SW 1271 (cell line): ENCODE measurements around the gene TOP1.
A peak's percentile ranks its signal among the peaks of the same experiment; 100 is the strongest.
"Not testable (repeated sequence)": the region's sequence is repeated elsewhere in the genome, so short reads cannot be mapped to it uniquely, and the experiment has no call there.

Experiments
- DNase-seq, 2 experiments: peaks; one replicate each; lab custom pipeline; 2025; lab: John Stamatoyannopoulos, UW

Gene TOP1

DNA sequence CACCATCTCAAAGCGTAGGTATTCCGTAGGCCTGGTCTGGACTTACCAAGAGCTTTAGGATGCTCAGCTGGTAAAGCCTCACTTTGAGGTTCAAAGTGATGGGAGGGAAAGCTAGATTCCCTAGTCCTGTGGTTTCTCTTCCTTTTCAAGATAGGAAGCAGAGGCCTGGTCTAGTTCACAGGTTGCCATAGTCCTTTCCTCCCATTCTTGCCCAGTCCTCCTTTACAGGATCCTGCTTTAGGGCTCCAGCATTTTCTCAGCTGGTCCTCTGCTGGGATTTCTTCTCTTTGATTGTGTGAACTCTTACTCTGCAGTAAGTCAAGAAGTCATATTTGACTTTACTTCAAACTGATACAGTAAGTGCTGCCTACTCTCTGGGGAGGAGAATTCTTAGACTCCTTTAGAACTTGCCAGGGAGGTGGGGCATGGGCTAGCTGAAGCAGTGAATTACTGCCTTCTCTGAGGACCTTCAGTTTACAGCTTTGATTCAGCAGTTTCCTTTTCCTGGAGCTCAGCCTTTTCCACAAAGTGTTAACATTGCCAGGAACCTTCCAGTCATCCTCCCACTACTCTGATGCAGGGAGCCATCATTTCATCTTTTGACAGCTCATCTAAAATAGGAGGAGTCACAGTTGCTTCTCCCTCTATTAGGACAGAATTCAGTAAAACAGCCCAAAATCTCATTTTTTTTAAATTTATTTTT, 65.9 kb downstream of the TOP1 start:
- no peak for DNase-seq

DNA sequence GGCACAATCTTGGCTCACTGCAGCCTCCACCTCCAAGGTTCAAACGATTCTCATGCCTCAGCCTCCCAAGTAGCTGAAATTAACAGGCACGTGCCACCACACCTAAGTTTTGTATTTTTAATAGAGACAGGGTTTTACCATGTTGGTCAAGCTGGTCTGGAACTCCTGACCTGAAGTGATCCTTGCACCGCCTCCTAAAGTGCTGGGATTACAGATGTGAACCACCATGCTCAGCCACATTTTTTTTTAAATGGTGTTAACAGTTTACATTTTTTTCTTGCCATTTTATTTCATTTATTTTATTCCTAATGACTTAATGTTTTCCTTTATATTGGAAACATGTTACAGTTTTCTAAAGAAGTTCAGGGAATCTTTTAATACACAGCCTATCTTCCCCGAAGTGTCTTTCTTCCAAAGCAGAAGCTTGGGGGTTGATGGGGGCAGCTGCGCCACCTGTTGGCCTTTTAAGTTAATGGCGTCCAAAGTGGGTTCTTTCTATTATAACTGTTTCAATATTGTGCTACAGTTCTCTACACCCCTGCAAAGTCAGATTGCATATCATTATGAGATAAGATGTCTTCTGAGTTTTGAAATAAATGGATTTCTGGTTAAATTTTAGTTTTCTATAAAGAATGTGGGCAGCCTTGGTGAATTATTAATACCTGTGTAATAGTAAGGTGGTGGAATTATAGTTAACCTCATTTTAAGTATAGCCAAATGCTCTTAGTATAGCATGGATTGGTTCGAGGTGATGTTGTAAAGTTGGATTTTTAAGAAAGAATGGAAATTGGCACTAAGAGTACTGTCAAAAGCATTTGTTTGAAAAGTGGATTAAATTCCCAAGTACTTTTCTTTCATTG, 66.7 kb downstream of the TOP1 start:
- peak in 1 of 2 experiments; percentile 61 for DNase-seq

DNA sequence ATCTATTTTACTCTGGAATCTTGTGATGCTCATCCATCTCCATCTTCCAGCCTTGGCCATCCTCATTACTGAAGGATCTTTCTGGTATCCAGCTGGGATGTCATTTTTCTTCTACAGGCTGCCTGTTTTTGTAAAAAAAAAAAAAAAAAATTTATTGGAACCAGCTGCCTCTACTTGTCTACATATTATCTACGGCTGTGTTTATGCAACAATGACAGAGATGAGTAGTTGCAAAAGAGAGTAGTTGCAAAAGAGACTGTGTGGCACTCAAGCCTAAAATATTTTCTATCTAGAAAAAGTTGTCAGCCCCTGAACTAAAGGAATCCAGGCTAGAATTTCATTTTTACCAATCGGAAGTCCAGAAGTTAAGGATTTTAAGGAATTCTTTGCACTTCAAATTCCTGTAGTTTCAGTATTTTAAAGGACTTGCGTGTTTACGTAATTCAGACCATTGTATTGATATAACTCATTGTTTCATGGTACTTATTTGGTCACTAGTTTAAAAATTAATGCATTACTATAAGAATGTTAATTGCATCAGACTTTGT, 70.2 kb downstream of the TOP1 start:
- no peak for DNase-seq

DNA sequence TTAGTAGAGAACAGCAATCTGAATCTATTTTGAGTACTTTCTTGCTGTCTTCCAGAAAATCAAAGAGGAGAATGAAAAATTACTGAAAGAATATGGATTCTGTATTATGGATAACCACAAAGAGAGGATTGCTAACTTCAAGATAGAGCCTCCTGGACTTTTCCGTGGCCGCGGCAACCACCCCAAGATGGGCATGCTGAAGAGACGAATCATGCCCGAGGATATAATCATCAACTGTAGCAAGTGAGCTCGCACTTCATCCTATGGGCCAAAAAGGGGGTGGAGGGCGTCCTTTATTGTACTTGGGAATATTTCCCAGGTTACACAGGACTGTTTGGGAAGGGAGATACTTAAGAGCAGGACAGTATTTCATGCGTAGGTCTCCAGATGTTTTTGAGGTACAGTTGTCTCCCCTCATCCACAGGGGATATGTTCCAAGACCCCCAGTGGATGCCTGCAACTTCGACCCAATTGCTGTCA, 71.4 kb downstream of the TOP1 start:
- no peak for DNase-seq

DNA sequence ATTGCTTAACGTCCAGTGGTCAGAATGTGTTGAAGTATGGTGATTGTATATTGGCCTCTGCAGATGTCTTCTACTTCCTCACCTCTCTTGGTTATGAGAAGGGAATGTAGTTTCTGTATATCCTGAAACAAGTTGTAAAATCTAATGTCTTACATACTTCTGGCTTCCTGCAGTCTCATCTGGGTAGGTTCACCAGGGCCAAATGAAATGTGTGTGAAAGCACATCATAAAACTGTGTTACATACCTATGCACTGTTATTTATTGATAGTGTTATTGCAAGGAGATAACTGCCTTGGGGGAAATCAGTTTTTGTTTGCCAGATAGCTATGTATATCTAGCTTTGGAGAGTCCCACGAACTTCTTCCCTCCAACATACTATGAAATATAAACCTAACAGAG, 73.0 kb downstream of the TOP1 start:
- DNase-seq: no peak

DNA sequence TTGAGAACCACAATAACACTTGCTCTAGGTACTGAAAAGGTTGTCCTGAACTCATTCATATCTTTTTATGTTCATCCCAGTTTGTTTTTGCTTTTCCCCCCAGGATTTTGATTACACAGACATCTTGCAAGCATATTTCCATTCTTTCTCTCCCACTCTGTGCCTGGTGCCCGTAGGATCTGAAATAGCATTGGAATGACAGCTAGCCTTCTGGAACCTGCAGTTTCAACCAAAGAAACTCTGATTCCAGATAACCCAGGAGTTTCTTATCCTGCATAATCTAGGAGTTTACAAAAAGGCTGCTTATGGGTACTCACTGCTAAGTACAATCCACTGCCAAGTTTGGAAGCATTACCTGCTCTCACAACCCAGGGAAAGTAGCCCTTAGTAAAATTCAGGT, 79.9 kb downstream of the TOP1 start:
- no peak for DNase-seq

DNA sequence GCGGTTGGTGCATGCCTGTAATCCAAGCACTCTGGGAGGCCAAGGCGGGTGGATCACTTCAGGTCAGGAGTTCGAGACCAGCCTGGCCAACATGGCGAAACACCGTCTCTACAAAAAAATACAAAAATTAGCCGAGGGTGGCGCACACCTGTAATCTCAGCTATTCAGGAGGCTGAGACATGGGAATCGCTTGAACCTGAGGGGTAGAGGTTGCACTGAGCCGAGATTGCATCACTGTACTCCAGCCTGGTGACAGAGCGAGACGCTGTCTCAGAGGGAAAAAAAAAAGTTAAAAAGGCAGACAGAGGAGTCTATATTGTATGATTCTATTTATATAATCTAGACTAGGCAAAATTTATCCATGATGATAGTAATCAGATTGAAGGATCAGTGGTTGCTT, 81.4 kb downstream of the TOP1 start:
- no peak for DNase-seq

DNA sequence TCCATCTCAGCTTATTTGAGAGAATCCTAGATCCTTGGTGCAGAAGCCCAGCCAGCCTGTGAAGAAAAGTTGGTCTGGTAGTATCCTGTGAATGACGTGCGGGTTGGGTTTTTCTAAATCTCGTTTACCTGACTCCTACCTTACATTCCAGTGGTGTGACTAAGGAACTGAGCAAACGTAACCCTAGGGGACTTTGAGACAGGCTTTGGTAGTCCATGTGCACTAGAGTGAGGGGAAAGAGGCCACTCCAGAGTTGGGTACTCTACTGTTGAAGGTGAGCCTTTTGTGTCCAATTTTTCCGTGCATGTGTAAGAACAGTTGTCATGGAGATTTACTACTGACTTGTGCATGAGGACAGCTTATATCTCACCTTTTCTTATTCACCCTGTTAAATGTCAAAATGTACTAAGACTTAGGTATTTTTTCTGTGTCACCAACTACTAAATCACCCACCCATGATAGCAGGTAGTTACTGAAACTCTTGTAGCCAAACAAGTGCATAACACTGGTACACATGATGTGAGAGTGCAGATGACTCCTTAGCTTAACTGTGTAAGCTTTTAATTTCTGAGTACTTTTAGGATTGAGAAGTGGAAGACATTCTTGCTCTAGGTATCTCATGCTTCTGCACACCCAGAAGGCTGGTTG, 82.4 kb downstream of the TOP1 start:
- DNase-seq: no peak

DNA sequence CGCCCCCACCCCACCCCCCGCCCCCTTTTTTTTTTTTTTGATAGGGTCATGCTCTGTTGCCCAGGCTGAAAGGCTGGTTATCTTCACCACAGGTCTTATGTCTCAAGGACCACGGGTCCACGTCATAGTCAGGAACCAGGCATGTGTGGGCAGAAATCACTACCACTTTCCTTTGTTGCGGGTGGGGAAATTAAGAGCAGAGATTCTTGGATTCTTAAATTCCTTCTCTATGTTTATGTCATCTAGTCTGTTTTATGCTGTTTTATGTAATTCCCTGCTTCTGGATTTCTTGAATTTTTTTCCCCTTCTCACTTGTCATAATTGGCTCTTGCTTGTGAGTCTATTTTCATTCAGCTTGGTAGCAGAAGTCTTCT, 82.9 kb downstream of the TOP1 start:
- no peak for DNase-seq

DNA sequence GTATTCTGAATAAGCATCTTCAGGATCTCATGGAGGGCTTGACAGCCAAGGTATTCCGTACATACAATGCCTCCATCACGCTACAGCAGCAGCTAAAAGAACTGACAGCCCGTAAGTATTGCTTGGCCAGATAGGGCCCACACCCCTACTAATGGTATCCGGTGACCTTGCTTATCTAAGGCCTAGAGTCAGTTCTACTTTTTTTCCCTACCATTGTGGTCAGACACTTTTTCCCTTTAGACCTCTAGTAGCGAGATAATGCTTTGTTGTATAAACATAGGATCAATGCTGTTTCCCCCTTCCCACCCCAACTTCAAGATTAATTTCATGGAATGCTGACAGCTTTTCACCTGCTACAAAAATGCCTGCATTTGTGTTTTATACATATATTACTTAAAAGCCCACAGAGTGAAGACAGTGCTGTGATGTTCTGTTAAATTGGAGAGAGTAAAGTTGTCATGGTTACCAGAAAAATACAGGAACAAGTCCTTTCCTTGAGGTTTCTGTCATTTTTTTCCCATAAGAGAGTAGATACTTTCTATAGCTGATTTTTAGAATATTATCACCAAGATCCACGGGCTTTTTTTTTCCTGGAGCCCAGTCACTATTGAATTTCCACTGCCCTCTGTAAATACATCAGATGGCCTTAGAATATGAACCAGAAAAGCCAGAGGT, 87.8 kb downstream of the TOP1 start:
- no peak for DNase-seq

DNA sequence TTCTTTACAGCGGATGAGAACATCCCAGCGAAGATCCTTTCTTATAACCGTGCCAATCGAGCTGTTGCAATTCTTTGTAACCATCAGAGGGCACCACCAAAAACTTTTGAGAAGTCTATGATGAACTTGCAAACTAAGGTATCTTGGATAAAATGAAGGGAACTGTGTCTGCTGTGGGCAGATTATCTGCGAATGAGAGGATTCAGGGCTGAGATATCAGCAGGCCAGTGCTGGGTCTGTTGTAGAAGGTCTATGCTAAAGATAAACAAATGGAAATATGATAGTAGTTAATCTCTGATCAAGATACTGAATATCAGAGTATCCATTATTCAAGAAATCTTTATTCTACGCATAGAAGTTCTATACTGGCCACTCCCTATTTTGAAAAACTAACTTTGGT, 89.5 kb downstream of the TOP1 start:
- DNase-seq: not testable (repeated sequence)

DNA sequence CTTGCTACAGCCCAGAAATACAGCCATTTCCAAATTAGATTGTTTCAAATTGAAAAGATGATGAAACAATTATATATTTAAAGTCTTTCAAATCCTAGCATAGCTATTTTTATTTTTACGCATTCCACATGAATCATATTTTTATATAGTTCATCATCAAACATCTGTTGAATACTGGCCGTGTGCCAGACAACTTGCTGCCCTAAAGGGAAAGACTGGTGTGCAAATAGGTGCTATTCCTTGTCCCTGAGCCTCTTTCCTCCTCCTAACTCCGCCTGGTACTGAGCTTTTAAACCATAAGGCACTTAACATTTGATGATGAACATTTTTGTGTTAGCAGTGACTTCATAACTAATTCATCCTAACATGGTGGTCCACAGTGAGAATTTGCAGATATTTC, 90.0 kb downstream of the TOP1 start:
- no peak for DNase-seq

DNA sequence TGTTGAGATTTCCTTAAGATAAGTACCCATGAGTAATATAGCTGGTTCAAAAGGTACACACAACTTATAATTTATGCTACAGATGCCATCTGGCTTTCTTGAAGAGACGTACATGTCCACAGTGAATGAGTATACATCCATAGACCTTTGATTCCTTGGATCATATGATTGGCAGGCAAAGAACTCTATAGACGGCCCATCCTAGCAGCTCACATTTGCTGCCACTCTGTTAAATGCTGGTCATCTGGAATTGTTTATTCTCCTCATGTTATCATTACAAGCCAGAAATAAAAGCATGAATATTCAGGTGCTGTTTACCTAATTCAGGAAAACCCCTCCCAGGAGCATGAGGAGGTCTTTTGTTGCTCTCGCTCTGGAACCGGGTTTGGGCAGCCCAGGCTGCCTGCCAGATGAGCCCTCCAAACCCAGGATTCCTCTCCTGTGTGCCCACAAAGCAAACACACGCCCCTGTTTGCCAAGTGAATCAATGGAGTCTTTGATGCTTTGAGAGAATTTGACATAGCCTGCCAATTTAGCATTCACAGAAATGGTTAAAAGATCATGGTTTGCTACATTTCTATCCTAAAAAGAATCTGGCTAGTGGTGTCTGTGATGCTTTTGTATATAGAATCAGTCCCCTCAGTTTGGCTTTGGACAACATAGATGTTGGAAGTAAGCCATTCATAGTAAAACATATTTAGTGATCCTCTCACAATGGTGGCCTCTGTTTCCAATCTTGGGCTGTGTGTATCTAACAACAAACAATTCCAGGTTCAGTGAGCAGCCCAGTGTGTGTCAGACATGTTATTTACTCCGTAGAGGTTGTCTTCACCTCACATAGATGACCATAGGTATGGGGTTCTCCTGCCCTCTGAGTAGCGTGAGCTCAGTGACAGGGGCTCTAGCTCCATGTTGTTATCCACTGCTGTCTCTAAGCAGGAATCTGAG, 91.3 kb downstream of the TOP1 start:
- no peak for DNase-seq

DNA sequence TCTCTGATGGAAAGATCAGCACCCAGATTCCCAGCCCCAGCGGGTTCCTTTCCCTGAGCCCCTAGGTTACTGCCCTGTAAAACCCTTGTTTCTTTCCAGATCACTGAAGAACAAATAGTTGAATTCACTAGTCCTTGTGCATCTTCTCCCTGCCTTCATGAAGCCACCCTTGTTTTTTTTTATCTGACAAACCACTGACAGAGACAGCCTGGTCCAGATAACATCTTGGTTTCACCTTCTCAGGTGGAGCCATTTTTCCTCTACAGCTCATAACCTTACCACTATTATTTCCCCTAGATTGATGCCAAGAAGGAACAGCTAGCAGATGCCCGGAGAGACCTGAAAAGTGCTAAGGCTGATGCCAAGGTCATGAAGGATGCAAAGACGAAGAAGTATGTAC, 92.8 kb downstream of the TOP1 start:
- no peak for DNase-seq

DNA sequence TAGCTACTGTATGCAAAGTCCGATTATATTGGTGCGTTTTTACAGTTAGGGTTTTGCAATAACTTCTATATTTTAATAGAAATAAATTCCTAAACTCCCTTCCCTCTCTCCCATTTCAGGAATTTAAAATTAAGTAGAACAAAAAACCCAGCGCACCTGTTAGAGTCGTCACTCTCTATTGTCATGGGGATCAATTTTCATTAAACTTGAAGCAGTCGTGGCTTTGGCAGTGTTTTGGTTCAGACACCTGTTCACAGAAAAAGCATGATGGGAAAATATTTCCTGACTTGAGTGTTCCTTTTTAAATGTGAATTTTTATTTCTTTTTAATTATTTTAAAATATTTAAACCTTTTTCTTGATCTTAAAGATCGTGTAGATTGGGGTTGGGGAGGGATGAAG, 95.0 kb downstream of the TOP1 start:
- no peak for DNase-seq

DNA sequence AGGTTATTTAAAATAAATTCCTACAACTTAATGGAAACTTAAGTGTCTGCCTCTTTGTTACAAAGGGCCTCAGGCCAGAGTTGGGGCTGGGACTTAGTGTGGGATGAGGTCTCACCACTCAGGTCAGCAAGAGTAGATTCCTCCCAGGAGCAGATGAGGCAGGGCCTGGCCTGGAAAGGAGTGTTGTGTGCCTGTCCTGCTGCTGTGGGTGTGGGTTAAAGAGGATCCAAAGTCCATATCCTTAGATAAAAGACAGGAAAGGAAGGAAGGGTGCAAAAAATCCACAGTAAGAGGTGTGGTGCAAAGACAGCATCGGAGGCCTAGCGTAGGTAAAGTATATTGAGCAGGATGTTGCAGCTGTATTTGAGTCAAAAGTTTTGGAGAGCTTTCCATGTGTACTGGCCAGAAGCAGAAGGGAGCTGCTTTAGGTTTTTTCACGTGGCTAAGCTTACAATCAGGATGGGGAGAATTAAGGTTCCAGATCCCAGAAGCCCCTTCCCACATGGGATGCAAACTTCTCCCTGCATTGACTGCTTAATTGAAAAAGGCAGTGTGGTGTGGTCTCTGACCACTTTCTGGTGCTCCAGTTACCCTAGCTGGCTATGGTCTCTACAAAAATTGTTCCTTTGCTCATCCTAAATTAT, 96.0 kb downstream of the TOP1 start:
- no peak for DNase-seq

DNA sequence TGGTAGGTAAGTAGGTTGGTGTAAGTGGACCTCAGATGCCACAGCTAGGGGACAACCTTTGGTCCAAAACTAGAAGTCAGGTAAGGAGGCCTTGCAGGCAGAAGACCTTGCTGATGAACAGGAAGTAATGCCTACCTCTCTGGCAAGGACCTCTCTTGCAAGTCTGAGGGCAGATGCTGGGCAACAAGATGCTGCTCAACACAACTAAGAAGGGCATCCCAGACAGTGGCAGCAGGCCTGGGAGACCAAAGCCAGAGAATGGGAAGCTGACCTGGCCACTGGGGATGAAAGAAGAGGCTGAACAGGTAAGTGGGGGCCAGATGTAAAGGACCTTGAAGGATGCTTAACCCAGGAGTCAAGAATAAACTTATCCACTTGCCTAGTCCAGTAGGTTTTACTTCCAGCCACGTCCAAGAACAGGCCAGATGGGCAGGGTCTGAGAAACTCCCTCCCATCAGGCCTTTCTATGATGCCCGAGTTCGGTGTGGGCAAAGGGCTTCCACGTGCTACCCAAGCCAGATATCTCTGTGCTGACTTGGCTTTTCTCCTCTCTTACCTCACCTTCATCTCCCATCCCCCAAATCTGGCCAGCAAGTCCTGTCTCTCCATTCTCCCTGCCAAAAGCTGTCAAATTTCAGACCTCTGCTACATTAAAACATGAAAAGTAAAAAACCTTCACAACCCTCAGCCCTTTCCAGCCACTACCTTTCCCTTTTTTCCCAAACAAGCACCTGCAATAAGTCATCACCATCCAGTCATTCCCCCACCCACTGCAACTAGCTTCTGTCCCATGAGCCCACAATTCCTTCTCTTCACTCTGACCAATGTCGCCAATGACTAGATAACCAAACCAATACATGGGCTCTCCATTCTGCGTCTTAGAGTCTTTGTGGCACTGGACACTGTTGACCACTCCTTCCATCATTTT, 97.2 kb downstream of the TOP1 start:
- no peak for DNase-seq

DNA sequence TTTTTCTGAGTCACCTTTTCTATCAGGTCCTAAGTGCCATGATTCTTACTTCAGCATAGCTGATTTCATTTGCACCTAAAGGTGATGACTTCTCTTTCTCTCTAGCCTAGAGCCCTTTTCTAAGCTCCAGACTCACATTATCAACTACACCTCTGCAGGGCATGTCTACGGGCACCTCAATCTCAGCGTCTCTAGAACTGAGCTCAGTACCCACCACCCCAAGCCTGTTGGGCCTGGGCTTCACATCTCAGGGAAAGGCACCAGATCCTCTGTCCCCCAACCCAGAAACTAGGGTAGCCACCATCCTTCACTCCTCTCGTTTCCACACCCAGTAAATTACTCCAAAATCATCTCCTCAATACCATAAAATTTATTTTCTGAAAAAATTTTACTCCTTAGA, 98.1 kb downstream of the TOP1 start:
- DNase-seq: no peak

DNA sequence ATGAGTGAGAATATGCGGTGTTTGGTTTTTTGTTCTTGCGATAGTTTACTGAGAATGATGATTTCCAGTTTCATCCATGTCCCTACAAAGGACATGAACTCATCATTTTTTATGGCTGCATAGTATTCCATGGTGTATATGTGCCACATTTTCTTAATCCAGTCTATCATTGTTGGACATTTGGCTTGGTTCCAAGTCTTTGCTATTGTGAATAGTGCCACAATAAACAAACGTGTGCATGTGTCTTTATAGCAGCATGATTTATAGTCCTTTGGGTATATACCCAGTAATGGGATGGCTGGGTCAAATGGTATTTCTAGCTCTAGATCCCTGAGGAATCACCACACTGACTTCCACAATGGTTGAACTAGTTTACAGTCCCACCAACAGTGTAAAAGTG, 99.7 kb downstream of the TOP1 start:
- DNase-seq: not testable (repeated sequence)
